HCT116 (cell line): ENCODE results near the gene KLRC3. TPM values are rescaled to one million over a fixed set of nuclear protein-coding genes. Genes with fewer than 3 reads are reported as not detected.

Experiments
- ATAC-seq: fragments of 200-7000 bp; cut with Tn5 transposase; 2 replicates; pipeline ENCODE4 v1.9.1; 2020; ENCODE audit warnings: mild to moderate bottlenecking, moderate library complexity
- BruUV-seq: library from RNA; stranded (reverse); fragments of 400-500 nt; replicated peaks from 2 replicates; lab custom pipeline; 2021; lab: Mats Ljungman, UMichigan
- CTCF ChIA-PET: fragments of 300-600 bp; sonication (Branson Sonifier 250); formaldehyde crosslinking; loops from one replicate; lab custom pipeline; 2021; ENCODE audit warnings: antibody characterized with exemption; lab: Charles Lee
- POLR2A ChIA-PET: fragments of 300-600, 350-600 bp; sonication (Branson Sonifier 250); formaldehyde crosslinking; loops from one replicate; lab custom pipeline; 2021; ENCODE audit warnings: antibody characterized with exemption; lab: Charles Lee
- RAD21 ChIA-PET, 2 experiments: fragments of 300-600 bp; sonication (Branson Sonifier 250); formaldehyde crosslinking; loops; one replicate each; lab custom pipeline; 2023; ENCODE audit warnings: low total read pairs in 2 of 2; ENCODE audit not compliant: uncharacterized antibody in 2 of 2, unreplicated experiment in 2 of 2, low non-redundant PET in 1 of 2; lab: Charles Lee
- DNase-seq: peaks from one replicate; pipeline ENCODE4 v3.0.0-alpha.2; 2010; ENCODE audit warnings: low read depth, low spot score
- H2AFZ ChIP-seq: fragments of 200-600 bp; shearing (Covaris generic), sonication (generic); 2 replicates; pipeline ENCODE4 v1.6.1; 2017; ENCODE audit warnings: low read depth, mixed run types, mixed read lengths, antibody characterized with exemption, low read length; ENCODE audit not compliant: poor library complexity, severe bottlenecking
- H3K27ac ChIP-seq: 2 replicates; pipeline ENCODE4 v1.5.1; 2012; ENCODE audit warnings: low read depth, low read length
- H3K27me3 ChIP-seq: fragments of 200-600 bp; sonication (generic); 2 replicates; pipeline ENCODE4 v1.6.1; 2016; ENCODE audit warnings: mixed run types, low read length, mixed read lengths; ENCODE audit not compliant: insufficient read depth
- H3K36me3 ChIP-seq, 2 experiments: fragments of 200-500 bp in 1 of 2; fragments of 200-600 bp in 1 of 2; sonication (Bioruptor generic) in 1 of 2; sonication (generic) in 1 of 2; 2 replicates each; pipeline versions ENCODE4 v1.5.1 to v1.6.1; 2014 to 2016; ENCODE audit warnings: low read length in 2 of 2, inconsistent platforms in 1 of 2, mixed read lengths in 1 of 2, mixed run types in 1 of 2; ENCODE audit not compliant: insufficient read depth in 2 of 2, control insufficient read depth in 1 of 2
- H3K4me1 ChIP-seq, 2 experiments: fragments of 200-600 bp in 1 of 2; sonication (generic) in 1 of 2; 2 replicates each; pipeline versions ENCODE4 v1.5.1 to v1.6.1; 2012 to 2017; ENCODE audit warnings: low read length in 2 of 2, inconsistent platforms in 1 of 2, mild to moderate bottlenecking in 1 of 2, mixed read lengths in 1 of 2, mixed run types in 1 of 2, moderate library complexity in 1 of 2; ENCODE audit not compliant: insufficient read depth in 2 of 2, control insufficient read depth in 1 of 2
- H3K4me2 ChIP-seq: fragments of 200-600 bp; sonication (generic); 2 replicates; pipeline ENCODE4 v1.6.1; 2017; ENCODE audit warnings: mixed run types, low read length, mixed read lengths
- H3K4me3 ChIP-seq, 2 experiments: fragments of 200-600 bp in 1 of 2; sonication (generic) in 1 of 2; replicated peaks in 1 of 2; 2 replicates each; pipeline ENCODE4 v1.5.1; 2011 to 2016; ENCODE audit warnings: low read length in 2 of 2, control low read depth in 1 of 2, low read depth in 1 of 2, mild to moderate bottlenecking in 1 of 2, mixed read lengths in 1 of 2, mixed run types in 1 of 2
- H3K79me2 ChIP-seq: fragments of 200-600 bp; sonication (generic); 2 replicates; pipeline ENCODE4 v1.6.1; 2017; ENCODE audit warnings: mild to moderate bottlenecking, mixed run types, low read length, moderate library complexity, mixed read lengths; ENCODE audit not compliant: insufficient read depth
- H3K9ac ChIP-seq: fragments of 200-600 bp; sonication (generic); 2 replicates; pipeline ENCODE4 v1.6.1; 2016; ENCODE audit warnings: low read length, mixed read lengths
- H3K9me2 ChIP-seq: fragments of 200-600 bp; sonication (generic), shearing (Covaris generic); 2 replicates; pipeline ENCODE4 v1.6.1; 2017; ENCODE audit warnings: mixed run types, mild to moderate bottlenecking, moderate library complexity; ENCODE audit not compliant: insufficient read depth
- H3K9me3 ChIP-seq, 2 experiments: fragments of 200-500 bp in 1 of 2; fragments of 200-600 bp in 1 of 2; sonication (Bioruptor generic) in 1 of 2; sonication (generic) in 1 of 2; 2 replicates each; pipeline ENCODE4 v1.6.1; 2014 to 2017; ENCODE audit warnings: low read length in 2 of 2, mixed read lengths in 2 of 2, inconsistent platforms in 1 of 2, low read depth in 1 of 2, mild to moderate bottlenecking in 1 of 2, mixed run types in 1 of 2, moderate library complexity in 1 of 2; ENCODE audit not compliant: control insufficient read depth in 1 of 2, insufficient read depth in 1 of 2
- H4K20me1 ChIP-seq: fragments of 200-600 bp; sonication (generic), shearing (Covaris generic); 2 replicates; pipeline ENCODE4 v1.6.1; 2017; ENCODE audit warnings: mixed run types, mild to moderate bottlenecking, moderate library complexity; ENCODE audit not compliant: insufficient read depth
- ATF3 ChIP-seq: IDR thresholded peaks from 2 replicates; pipeline ENCODE4 v1.6.1; 2012
- CBX3 ChIP-seq: IDR thresholded peaks from 2 replicates; pipeline ENCODE4 v1.6.1; 2012; ENCODE audit warnings: low read depth
- CEBPB ChIP-seq: IDR thresholded peaks from 2 replicates; pipeline ENCODE4 v1.6.1; 2012; ENCODE audit warnings: low read depth
- EGR1 ChIP-seq: IDR thresholded peaks from 2 replicates; pipeline ENCODE4 v1.6.1; 2012; ENCODE audit warnings: low read depth
- ELF1 ChIP-seq: IDR thresholded peaks from 2 replicates; pipeline ENCODE4 v1.6.1; 2012; ENCODE audit warnings: low read depth, borderline replicate concordance
- EZH2 ChIP-seq: fragments of 200-600 bp; sonication (generic); IDR thresholded peaks from 2 replicates; pipeline ENCODE4 v1.6.1; 2017; ENCODE audit warnings: antibody characterized with exemption, mixed run types
- EZH2phosphoT487 ChIP-seq: fragments of 200-600 bp; IDR thresholded peaks from 2 replicates; pipeline ENCODE4 v1.6.1; 2018; ENCODE audit warnings: antibody characterized with exemption, borderline replicate concordance
- FOSL1 ChIP-seq: IDR thresholded peaks from 2 replicates; pipeline ENCODE4 v1.6.1; 2012; ENCODE audit warnings: low read depth
- JUND ChIP-seq: IDR thresholded peaks from 2 replicates; pipeline ENCODE4 v1.6.1; 2012
- MAX ChIP-seq: IDR thresholded peaks from 2 replicates; pipeline ENCODE4 v1.6.1; 2012
- POLR2A ChIP-seq: IDR thresholded peaks from 2 replicates; pipeline ENCODE4 v1.7.0; 2011; ENCODE audit warnings: borderline replicate concordance; ENCODE audit not compliant: insufficient read depth, insufficient read length; ENCODE audit errors: extremely low read depth
- POLR2AphosphoS5 ChIP-seq: IDR thresholded peaks from 2 replicates; pipeline ENCODE4 v1.6.1; 2011; ENCODE audit warnings: mild to moderate bottlenecking, low read depth, low read length, moderate library complexity
- RAD21 ChIP-seq: IDR thresholded peaks from 2 replicates; pipeline ENCODE4 v1.6.1; 2012; ENCODE audit warnings: low read depth, mild to moderate bottlenecking
- SIN3A ChIP-seq: IDR thresholded peaks from 2 replicates; pipeline ENCODE4 v1.6.1; 2012; ENCODE audit warnings: low read depth
- SP1 ChIP-seq: IDR thresholded peaks from 2 replicates; pipeline ENCODE4 v1.6.1; 2012; ENCODE audit warnings: low read depth
- SRF ChIP-seq: IDR thresholded peaks from 2 replicates; pipeline ENCODE4 v1.6.1; 2012; ENCODE audit warnings: low read depth
- TCF7L2 ChIP-seq: IDR thresholded peaks from 2 replicates; pipeline ENCODE4 v1.7.0; 2011; ENCODE audit warnings: borderline replicate concordance, inconsistent platforms; ENCODE audit not compliant: insufficient read depth, insufficient read length; ENCODE audit errors: extremely low read depth
- YY1 ChIP-seq: IDR thresholded peaks from 2 replicates; pipeline ENCODE4 v1.6.1; 2011; ENCODE audit warnings: low read length, low read depth, moderate library complexity, mild to moderate bottlenecking; ENCODE audit not compliant: insufficient replicate concordance; ENCODE audit errors: extremely low read depth
- ZFX ChIP-seq: fragments of 450-650 bp; IDR thresholded peaks from 2 replicates; pipeline ENCODE4 v1.6.1; 2017
- ZNF274 ChIP-seq: fragments of 200-500 bp; sonication (Bioruptor generic); IDR thresholded peaks from 2 replicates; pipeline ENCODE4 v1.6.1; 2014; ENCODE audit warnings: mild to moderate bottlenecking, low read depth, low read length, inconsistent platforms
- intact Hi-C: fragments of 100-400 bp; cut with micrococcal nuclease; formaldehyde crosslinking; loops from 2 replicates; pipeline ENCODE4 v1.10.0; 2022
- total RNA-seq: library from RNA; stranded (reverse); gene quantifications from one replicate; pipeline ENCODE4 v1.2.1, GENCODE V29; 2021; ENCODE audit not compliant: unreplicated experiment
- TF ChIP-seq, protein P1 (sequence below), 3 experiments: fragments of 200-600 bp in 1 of 3; sonication (generic) in 1 of 3; IDR thresholded peaks in 2 of 3; conservative IDR thresholded peaks in 1 of 3; 2 replicates each; pipeline ENCODE4 v1.5.1; 2012 to 2017; ENCODE audit warnings: low read depth in 2 of 3, low read length in 2 of 3, antibody characterized with exemption in 1 of 3, borderline replicate concordance in 1 of 3, control low read depth in 1 of 3, mild to moderate bottlenecking in 1 of 3, mixed read lengths in 1 of 3, mixed run types in 1 of 3, moderate library complexity in 1 of 3; ENCODE audit not compliant: insufficient read depth in 1 of 3
- TF ChIP-seq, protein P2 (sequence below): IDR thresholded peaks from 2 replicates; pipeline ENCODE4 v1.6.1; 2012; ENCODE audit warnings: low read depth

KLRC3 gene
- total RNA-seq, 1 experiment from 2014 or later = 1.8 TPM

- CTCF ChIA-PET = interaction anchor here (1.0 to 1.3 kb wide), 2 partner anchors 19 to 26 kb away, joined by 4 to 6 read pairs; no protein-coding TSS in a partner anchor
- ATAC-seq = peak; percentile 95
- Histone ChIP-seq H2AFZ (peak overlapping the region; percentile 89), H4K20me1 (no peaks in the 10 kb centered on the region), H3K36me3 (no peaks in the 10 kb centered on the region), H3K27ac (peak overlapping the region; percentile 62), H3K27me3 (no peaks in the 10 kb centered on the region), H3K9ac (no peak overlapping the region), H3K9me3 (no peaks in the 10 kb centered on the region), H3K79me2 (no peaks in the 10 kb centered on the region), H3K4me3 (no peak overlapping the region; a peak in 1 of 4 replicates), H3K4me2 (peak overlapping the region; percentile 52), H3K9me2 (no peaks in the 10 kb centered on the region), H3K4me1 (peaks cover 20 to 45% of the 10 kb centered on the region in 2 experiments)
- RAD21 ChIA-PET = no interaction called here
- no TSS peak for BruUV-seq
- intact Hi-C loops = no loop called here
- POLR2A ChIA-PET = no interaction called here
- DNase-seq = peak; percentile 79
- TF ChIP-seq FOSL1 = 0 out of 2 replicates have a peak, but pooled peaks have one; percentile 28
- no peak for TF ChIP-seq EGR1
- TF ChIP-seq ELF1 = no peak
- TF ChIP-seq EZH2phosphoT487 = no peak
- TF ChIP-seq, protein P1, sequence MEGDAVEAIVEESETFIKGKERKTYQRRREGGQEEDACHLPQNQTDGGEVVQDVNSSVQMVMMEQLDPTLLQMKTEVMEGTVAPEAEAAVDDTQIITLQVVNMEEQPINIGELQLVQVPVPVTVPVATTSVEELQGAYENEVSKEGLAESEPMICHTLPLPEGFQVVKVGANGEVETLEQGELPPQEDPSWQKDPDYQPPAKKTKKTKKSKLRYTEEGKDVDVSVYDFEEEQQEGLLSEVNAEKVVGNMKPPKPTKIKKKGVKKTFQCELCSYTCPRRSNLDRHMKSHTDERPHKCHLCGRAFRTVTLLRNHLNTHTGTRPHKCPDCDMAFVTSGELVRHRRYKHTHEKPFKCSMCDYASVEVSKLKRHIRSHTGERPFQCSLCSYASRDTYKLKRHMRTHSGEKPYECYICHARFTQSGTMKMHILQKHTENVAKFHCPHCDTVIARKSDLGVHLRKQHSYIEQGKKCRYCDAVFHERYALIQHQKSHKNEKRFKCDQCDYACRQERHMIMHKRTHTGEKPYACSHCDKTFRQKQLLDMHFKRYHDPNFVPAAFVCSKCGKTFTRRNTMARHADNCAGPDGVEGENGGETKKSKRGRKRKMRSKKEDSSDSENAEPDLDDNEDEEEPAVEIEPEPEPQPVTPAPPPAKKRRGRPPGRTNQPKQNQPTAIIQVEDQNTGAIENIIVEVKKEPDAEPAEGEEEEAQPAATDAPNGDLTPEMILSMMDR (IDR thresholded peaks at IDR 0.05 in 2 of 3, conservative IDR thresholded peaks at IDR 0.05 in 1 of 3; ENCODE audit: borderline replicate concordance in 1 of 3, insufficient read depth in 1 of 3, low read depth in 2 of 3, low read length in 2 of 3) = no peak
- peak; percentile 67 for TF ChIP-seq SP1
- no peak; the same call in 1 of the 2 replicates for TF ChIP-seq SRF
- TF ChIP-seq JUND = peak; percentile 50
- TF ChIP-seq POLR2AphosphoS5 = peak; percentile 43
- TF ChIP-seq RAD21 = no peak
- peak; percentile 47; the same call in 1 of the 2 replicates for TF ChIP-seq MAX
- TF ChIP-seq POLR2A = no peak
- TF ChIP-seq EZH2 = no peak
- TF ChIP-seq CEBPB = peak; percentile 60
- peak; percentile 80 for TF ChIP-seq CBX3
- TF ChIP-seq SIN3A = no peak; the same call in 1 of the 2 replicates
- TF ChIP-seq ZNF274 = no peak
- no peak for TF ChIP-seq YY1
- no peak for TF ChIP-seq ATF3
- no peak for TF ChIP-seq ZFX
- peak; percentile 31 for TF ChIP-seq TCF7L2
- TF ChIP-seq, protein P2, sequence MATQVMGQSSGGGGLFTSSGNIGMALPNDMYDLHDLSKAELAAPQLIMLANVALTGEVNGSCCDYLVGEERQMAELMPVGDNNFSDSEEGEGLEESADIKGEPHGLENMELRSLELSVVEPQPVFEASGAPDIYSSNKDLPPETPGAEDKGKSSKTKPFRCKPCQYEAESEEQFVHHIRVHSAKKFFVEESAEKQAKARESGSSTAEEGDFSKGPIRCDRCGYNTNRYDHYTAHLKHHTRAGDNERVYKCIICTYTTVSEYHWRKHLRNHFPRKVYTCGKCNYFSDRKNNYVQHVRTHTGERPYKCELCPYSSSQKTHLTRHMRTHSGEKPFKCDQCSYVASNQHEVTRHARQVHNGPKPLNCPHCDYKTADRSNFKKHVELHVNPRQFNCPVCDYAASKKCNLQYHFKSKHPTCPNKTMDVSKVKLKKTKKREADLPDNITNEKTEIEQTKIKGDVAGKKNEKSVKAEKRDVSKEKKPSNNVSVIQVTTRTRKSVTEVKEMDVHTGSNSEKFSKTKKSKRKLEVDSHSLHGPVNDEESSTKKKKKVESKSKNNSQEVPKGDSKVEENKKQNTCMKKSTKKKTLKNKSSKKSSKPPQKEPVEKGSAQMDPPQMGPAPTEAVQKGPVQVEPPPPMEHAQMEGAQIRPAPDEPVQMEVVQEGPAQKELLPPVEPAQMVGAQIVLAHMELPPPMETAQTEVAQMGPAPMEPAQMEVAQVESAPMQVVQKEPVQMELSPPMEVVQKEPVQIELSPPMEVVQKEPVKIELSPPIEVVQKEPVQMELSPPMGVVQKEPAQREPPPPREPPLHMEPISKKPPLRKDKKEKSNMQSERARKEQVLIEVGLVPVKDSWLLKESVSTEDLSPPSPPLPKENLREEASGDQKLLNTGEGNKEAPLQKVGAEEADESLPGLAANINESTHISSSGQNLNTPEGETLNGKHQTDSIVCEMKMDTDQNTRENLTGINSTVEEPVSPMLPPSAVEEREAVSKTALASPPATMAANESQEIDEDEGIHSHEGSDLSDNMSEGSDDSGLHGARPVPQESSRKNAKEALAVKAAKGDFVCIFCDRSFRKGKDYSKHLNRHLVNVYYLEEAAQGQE = no peak
Observed at GRCh38 chr12:10392394-10392930, 27.9 kb downstream of the KLRC3 start.
